HepG2 (cell line): ENCODE measurements around the gene KLHL40. TPM values are rescaled to one million over a fixed set of nuclear protein-coding genes. Genes with fewer than 3 reads are reported as not detected.

Experiments
- HIVEP1 ChIP-seq: sonication (generic); formaldehyde crosslinking; IDR thresholded peaks from 2 replicates; pipeline ENCODE4 v1.4.0; 2020; ENCODE audit warnings: mild to moderate bottlenecking, missing genetic modification reagents
- ISL2 ChIP-seq: sonication (generic); formaldehyde crosslinking; IDR thresholded peaks from 2 replicates; pipeline ENCODE4 v1.5.0; 2020; ENCODE audit warnings: missing genetic modification reagents
- KAT2B ChIP-seq: fragments of 150-350 bp; IDR thresholded peaks from 2 replicates; pipeline ENCODE4 v1.6.1; 2014; ENCODE audit warnings: low read depth, low read length, borderline replicate concordance
- PHF5A ChIP-seq: IDR thresholded peaks from one replicate; pipeline ENCODE4 v1.6.1; 2018; ENCODE audit warnings: low read depth, missing genetic modification reagents; ENCODE audit not compliant: unreplicated experiment
- PITX1 ChIP-seq: sonication (generic); formaldehyde crosslinking; IDR thresholded peaks from 2 replicates; pipeline ENCODE4 v1.5.1; 2020; ENCODE audit warnings: mild to moderate bottlenecking, missing genetic modification reagents
- ZNF180 ChIP-seq: sonication (generic); formaldehyde crosslinking; IDR thresholded peaks from 2 replicates; pipeline ENCODE4 v1.4.0; 2020; ENCODE audit warnings: low read depth, missing genetic modification reagents, borderline replicate concordance
- ZNF329 ChIP-seq: sonication (generic); formaldehyde crosslinking; IDR thresholded peaks from 2 replicates; pipeline ENCODE4 v1.9.0; 2021; ENCODE audit warnings: low read depth, mild to moderate bottlenecking, missing genetic modification reagents
- ZNF616 ChIP-seq: sonication (generic); formaldehyde crosslinking; IDR thresholded peaks from 2 replicates; pipeline ENCODE4 v1.5.0; 2020; ENCODE audit warnings: low read depth, mild to moderate bottlenecking, missing genetic modification reagents
- polyA plus RNA-seq, 8 experiments: library from polyadenylated mRNA; depleted of rRNA in 3 of 8; stranded (reverse) in 7 of 8; unstranded in 1 of 8; fragments of >200 nt; fragmentation: Illumina TruSeq in 4 of 8; extraction: Trizol in 4 of 8; gene quantifications; 2 replicates each; pipeline versions ENCODE4 v1.2.1 to v1.2.3, GENCODE V29; 2011 to 2016; ENCODE audit warnings: low read depth in 4 of 8, missing spikeins in 1 of 8, mixed read lengths in 1 of 8; ENCODE audit not compliant: insufficient read depth in 1 of 8
- total RNA-seq, 5 experiments: library from RNA; depleted of rRNA; stranded (reverse); fragments of >200 nt; fragmentation: Illumina TruSeq; extraction: Trizol; gene quantifications; 2 replicates each; pipeline ENCODE4 v1.2.3, GENCODE V29; 2016; ENCODE audit warnings: low read depth in 1 of 5
- TF ChIP-seq, protein P1 (sequence below): sonication (generic); formaldehyde crosslinking; IDR thresholded peaks from 2 replicates; pipeline ENCODE4 v1.8.0; 2023; ENCODE audit warnings: mild to moderate bottlenecking, missing genetic modification reagents
- TF ChIP-seq, protein P2 (sequence below): sonication (generic); formaldehyde crosslinking; IDR thresholded peaks from 2 replicates; pipeline ENCODE4 v1.9.0; 2021; ENCODE audit warnings: missing genetic modification reagents, mild to moderate bottlenecking, borderline replicate concordance
- TF ChIP-seq, protein P3 (sequence below): sonication (generic); formaldehyde crosslinking; IDR thresholded peaks from 2 replicates; pipeline ENCODE4 v1.4.0; 2020; ENCODE audit warnings: missing genetic modification reagents
- TF ChIP-seq, protein P4 (sequence below): sonication (generic); formaldehyde crosslinking; conservative IDR thresholded peaks from 2 replicates; pipeline ENCODE4 v1.8.0; 2022; ENCODE audit warnings: mild to moderate bottlenecking, moderate library complexity, missing genetic modification reagents
- TF ChIP-seq, protein P5 (sequence below): sonication (generic); formaldehyde crosslinking; conservative IDR thresholded peaks from 2 replicates; pipeline ENCODE4 v1.8.0; 2022; ENCODE audit warnings: low read depth, missing genetic modification reagents
- TF ChIP-seq, protein P6 (sequence below): sonication (generic); formaldehyde crosslinking; IDR thresholded peaks from 2 replicates; pipeline ENCODE4 v1.5.0; 2020; ENCODE audit warnings: mild to moderate bottlenecking, missing genetic modification reagents, moderate library complexity

The KLHL40 gene
- total and polyA plus RNA-seq, 2 of the 13 experiments (the other 11 are each of a cell fraction or from before 2014, with no cell fraction given): not detected

DNA sequence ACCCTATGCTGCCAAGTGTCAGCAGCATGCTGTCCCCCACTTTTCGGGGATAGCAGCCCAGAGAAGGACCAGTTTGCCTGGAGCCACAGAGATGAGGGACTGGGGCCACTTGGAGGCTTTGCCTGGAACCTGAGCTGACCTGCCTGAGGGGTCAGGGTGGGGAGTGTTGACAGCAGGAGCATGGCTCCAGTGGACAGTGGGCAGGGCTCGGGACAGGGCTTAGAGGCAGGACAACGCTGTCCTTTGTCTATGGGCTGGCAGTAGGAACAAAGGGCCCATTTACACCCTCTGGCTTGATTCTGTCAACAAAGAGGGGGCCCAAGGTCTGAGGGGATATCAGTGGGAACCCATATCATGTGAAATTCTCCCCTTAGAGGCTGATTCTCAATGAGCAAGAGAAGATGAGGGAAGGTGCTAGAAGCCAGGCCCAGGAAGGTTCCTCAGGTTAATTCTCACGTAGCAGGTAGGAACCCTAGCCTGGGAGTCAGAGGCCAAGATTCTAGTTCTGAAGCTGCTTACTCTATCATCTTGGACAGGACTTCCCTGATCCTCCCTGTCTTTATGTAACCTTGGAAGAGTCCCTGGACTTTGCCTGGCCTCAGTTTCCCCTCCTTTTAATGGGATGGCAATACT lies 47.0 kb downstream of the KLHL40 start (continued):
- TF ChIP-seq, protein P1, sequence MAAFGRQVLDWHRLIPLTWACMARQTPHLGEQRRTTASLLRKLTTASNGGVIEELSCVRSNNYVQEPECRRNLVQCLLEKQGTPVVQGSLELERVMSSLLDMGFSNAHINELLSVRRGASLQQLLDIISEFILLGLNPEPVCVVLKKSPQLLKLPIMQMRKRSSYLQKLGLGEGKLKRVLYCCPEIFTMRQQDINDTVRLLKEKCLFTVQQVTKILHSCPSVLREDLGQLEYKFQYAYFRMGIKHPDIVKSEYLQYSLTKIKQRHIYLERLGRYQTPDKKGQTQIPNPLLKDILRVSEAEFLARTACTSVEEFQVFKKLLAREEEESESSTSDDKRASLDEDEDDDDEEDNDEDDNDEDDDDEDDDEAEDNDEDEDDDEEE (CRISPR knock-in tag): no peak
- TF ChIP-seq, protein P2, sequence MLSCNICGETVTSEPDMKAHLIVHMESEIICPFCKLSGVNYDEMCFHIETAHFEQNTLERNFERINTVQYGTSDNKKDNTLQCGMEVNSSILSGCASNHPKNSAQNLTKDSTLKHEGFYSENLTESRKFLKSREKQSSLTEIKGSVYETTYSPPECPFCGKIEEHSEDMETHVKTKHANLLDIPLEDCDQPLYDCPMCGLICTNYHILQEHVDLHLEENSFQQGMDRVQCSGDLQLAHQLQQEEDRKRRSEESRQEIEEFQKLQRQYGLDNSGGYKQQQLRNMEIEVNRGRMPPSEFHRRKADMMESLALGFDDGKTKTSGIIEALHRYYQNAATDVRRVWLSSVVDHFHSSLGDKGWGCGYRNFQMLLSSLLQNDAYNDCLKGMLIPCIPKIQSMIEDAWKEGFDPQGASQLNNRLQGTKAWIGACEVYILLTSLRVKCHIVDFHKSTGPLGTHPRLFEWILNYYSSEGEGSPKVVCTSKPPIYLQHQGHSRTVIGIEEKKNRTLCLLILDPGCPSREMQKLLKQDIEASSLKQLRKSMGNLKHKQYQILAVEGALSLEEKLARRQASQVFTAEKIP (CRISPR knock-in tag): no peak
- TF ChIP-seq PHF5A (CRISPR knock-in tag) (peak; percentile 37), ZNF329 (CRISPR knock-in tag) (no peak), ZNF616 (CRISPR knock-in tag) (no peak), ZNF180 (no peak), HIVEP1 (0 out of 2 replicates have a peak, but pooled peaks have one; percentile 33), PITX1 (CRISPR knock-in tag) (peak; percentile 92), KAT2B (no peak), ISL2 (peak; percentile 81)
- TF ChIP-seq, protein P3, sequence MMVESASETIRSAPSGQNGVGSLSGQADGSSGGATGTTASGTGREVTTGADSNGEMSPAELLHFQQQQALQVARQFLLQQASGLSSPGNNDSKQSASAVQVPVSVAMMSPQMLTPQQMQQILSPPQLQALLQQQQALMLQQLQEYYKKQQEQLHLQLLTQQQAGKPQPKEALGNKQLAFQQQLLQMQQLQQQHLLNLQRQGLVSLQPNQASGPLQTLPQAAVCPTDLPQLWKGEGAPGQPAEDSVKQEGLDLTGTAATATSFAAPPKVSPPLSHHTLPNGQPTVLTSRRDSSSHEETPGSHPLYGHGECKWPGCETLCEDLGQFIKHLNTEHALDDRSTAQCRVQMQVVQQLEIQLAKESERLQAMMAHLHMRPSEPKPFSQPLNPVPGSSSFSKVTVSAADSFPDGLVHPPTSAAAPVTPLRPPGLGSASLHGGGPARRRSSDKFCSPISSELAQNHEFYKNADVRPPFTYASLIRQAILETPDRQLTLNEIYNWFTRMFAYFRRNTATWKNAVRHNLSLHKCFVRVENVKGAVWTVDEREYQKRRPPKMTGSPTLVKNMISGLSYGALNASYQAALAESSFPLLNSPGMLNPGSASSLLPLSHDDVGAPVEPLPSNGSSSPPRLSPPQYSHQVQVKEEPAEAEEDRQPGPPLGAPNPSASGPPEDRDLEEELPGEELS (CRISPR knock-in tag): peak; percentile 80
- TF ChIP-seq, protein P4, sequence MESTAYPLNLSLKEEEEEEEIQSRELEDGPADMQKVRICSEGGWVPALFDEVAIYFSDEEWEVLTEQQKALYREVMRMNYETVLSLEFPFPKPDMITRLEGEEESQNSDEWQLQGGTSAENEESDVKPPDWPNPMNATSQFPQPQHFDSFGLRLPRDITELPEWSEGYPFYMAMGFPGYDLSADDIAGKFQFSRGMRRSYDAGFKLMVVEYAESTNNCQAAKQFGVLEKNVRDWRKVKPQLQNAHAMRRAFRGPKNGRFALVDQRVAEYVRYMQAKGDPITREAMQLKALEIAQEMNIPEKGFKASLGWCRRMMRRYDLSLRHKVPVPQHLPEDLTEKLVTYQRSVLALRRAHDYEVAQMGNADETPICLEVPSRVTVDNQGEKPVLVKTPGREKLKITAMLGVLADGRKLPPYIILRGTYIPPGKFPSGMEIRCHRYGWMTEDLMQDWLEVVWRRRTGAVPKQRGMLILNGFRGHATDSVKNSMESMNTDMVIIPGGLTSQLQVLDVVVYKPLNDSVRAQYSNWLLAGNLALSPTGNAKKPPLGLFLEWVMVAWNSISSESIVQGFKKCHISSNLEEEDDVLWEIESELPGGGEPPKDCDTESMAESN (CRISPR knock-in tag): no peak; the same call in 1 of the 2 replicates
- TF ChIP-seq, protein P5, sequence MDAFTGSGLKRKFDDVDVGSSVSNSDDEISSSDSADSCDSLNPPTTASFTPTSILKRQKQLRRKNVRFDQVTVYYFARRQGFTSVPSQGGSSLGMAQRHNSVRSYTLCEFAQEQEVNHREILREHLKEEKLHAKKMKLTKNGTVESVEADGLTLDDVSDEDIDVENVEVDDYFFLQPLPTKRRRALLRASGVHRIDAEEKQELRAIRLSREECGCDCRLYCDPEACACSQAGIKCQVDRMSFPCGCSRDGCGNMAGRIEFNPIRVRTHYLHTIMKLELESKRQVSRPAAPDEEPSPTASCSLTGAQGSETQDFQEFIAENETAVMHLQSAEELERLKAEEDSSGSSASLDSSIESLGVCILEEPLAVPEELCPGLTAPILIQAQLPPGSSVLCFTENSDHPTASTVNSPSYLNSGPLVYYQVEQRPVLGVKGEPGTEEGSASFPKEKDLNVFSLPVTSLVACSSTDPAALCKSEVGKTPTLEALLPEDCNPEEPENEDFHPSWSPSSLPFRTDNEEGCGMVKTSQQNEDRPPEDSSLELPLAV (CRISPR knock-in tag): no peak
- TF ChIP-seq, protein P6, sequence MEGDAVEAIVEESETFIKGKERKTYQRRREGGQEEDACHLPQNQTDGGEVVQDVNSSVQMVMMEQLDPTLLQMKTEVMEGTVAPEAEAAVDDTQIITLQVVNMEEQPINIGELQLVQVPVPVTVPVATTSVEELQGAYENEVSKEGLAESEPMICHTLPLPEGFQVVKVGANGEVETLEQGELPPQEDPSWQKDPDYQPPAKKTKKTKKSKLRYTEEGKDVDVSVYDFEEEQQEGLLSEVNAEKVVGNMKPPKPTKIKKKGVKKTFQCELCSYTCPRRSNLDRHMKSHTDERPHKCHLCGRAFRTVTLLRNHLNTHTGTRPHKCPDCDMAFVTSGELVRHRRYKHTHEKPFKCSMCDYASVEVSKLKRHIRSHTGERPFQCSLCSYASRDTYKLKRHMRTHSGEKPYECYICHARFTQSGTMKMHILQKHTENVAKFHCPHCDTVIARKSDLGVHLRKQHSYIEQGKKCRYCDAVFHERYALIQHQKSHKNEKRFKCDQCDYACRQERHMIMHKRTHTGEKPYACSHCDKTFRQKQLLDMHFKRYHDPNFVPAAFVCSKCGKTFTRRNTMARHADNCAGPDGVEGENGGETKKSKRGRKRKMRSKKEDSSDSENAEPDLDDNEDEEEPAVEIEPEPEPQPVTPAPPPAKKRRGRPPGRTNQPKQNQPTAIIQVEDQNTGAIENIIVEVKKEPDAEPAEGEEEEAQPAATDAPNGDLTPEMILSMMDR (CRISPR knock-in tag): peak; percentile 52; the same call in 1 of the 2 replicates
